ENCODE results near the gene NELFA.
"Not testable (repeated sequence)": the region's sequence is repeated elsewhere in the genome, so short reads cannot be mapped to it uniquely, and the experiment has no call there.

DNA sequence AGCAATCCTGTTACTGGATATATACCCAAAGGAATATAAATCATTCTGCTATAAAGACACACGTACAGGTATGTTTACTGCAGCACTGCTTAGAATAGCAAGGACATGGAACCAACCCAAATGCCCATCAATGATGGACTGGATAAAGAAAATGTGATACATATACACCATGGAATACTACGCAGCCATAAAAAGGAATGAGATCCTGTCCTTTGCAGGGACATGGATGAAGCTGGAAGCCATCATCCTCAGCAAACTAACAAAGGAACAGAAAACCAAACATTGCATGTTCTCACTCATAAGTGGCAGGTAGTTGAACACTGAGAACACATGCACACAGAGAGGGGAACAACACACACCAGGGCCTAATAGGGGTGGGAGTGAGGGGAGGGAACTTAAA, 5.4 kb downstream of the NELFA start:
- not testable (repeated sequence) for TF ChIP-seq ZNF239 (tag by site-specific recombination; IDR thresholded peaks at IDR 0.05); ZNF184 (tag by site-specific recombination; IDR thresholded peaks at IDR 0.05); TCF7L2 (IDR thresholded peaks at IDR 0.05; ENCODE audit: borderline replicate concordance, low read depth, low read length); ZBTB1 (tag by site-specific recombination; IDR thresholded peaks at IDR 0.05); ZNF677 (tag by site-specific recombination; IDR thresholded peaks at IDR 0.05); MZF1 (tag by site-specific recombination; IDR thresholded peaks at IDR 0.05; ENCODE audit: borderline replicate concordance)
- TF ChIP-seq, protein P1, sequence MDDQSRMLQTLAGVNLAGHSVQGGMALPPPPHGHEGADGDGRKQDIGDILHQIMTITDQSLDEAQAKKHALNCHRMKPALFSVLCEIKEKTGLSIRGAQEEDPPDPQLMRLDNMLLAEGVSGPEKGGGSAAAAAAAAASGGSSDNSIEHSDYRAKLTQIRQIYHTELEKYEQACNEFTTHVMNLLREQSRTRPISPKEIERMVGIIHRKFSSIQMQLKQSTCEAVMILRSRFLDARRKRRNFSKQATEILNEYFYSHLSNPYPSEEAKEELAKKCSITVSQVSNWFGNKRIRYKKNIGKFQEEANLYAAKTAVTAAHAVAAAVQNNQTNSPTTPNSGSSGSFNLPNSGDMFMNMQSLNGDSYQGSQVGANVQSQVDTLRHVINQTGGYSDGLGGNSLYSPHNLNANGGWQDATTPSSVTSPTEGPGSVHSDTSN (CRISPR knock-in tag; IDR thresholded peaks at IDR 0.05): not testable (repeated sequence)
- TF ChIP-seq, protein P2, sequence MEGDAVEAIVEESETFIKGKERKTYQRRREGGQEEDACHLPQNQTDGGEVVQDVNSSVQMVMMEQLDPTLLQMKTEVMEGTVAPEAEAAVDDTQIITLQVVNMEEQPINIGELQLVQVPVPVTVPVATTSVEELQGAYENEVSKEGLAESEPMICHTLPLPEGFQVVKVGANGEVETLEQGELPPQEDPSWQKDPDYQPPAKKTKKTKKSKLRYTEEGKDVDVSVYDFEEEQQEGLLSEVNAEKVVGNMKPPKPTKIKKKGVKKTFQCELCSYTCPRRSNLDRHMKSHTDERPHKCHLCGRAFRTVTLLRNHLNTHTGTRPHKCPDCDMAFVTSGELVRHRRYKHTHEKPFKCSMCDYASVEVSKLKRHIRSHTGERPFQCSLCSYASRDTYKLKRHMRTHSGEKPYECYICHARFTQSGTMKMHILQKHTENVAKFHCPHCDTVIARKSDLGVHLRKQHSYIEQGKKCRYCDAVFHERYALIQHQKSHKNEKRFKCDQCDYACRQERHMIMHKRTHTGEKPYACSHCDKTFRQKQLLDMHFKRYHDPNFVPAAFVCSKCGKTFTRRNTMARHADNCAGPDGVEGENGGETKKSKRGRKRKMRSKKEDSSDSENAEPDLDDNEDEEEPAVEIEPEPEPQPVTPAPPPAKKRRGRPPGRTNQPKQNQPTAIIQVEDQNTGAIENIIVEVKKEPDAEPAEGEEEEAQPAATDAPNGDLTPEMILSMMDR (tag by site-specific recombination; IDR thresholded peaks at IDR 0.05): not testable (repeated sequence)

Data from HEK293 (cell line).